ENCODE data around the gene RIPK3.
"Not testable (repeated sequence)": the region's sequence is repeated elsewhere in the genome, so short reads cannot be mapped to it uniquely, and the experiment has no call there.

RIPK3 gene

DNA sequence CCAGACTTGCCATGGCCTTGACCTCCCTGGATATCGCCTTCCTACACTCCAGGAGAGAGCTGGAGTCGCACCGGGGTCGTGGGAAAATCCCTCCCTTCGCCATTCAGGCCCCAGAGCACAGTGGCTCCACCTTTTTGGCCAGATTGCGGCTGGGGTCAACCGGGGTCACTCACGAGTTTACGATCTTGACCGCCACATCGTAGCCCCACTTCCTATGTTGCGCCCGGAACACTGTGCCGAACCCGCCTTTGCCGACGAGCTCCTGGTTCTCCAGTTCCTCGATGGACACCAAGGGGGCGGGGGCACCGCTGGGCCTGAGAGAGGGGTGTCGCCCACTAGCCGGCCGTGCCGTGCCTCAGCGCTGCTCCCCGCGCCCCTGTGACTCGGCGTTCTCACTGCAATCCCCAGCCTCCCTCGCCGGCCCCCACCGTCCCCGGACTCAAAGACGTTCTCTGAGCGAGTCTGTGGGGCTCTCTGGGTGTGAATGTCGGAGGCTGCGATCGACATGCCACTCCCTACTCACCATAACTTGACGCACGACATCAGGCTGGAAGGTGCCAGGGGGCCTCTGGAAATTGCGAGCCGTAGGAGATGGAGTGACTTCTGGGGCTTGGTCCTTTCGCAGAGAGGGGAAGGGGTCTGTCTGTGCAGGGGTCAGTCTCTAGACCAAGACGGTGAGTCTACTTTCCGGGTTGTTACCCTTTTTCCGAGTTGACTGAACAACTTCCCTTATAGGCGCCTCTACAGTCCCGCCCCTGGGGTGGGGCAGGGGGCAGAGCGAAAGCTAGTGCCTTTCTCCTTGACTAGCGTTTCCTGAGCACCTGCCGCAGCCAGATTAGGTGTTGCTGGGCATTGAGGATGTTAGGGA lies at the start of gene RIPK3:
Gene RIPK3 (minus strand): TSS at position 708 of the 868 bp plus-strand sequence. CDS start 165 bp downstream, at position 543.
- no peak within 1 kb of the TSS for H3K4me3 ChIP-seq (ENCODE audit: low read depth, low read length)
- TF ChIP-seq CTCF (IDR thresholded peaks at IDR 0.05; ENCODE audit: control insufficient read depth, extremely low read depth, insufficient read depth), result no peak
- no peak for DNase-seq (ENCODE audit: low read depth)

- H3K4me3 ChIP-seq (ENCODE audit: low read depth, low read length), result no peak overlapping the region
- no peak for DNase-seq (ENCODE audit: low read depth)
- TF ChIP-seq CTCF (IDR thresholded peaks at IDR 0.05; ENCODE audit: control insufficient read depth, extremely low read depth, insufficient read depth), result no peak
Measured at GRCh38 chr14:24389226-24389848, 49.5 kb upstream of the RIPK3 start.

DNA sequence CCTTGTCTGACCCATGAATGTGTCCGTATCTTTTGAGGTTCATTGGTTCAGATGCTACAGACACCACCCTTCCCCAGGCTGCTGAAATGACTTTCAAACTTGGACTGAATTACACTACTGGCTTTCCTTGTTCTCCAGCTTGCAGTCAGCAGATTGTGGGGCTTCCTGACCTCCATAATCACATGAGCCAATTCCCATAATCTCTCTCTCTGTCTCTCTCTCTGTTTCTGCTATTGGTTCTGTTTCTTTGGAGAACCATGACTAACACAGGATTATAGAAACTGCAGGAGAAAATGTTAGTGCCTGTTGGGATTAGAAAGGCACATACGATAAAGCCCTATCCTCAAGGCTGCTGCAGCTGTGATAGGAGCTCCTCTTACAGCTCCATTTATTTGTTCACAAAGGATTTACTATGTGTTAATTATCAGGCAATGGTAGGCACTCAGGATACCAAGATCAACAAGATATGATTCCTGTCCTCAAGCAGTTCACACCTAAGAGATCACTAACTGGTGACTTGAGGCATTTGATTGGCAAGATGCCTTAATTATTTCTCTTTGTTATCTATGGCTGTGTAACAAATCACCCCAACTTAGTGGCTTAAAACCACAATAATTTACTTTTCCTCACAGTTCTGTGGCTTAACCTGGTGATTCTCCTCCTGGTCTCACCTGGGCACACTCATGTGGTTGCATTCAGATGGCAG lies 48.8 kb upstream of the RIPK3 start:
- H3K4me3 ChIP-seq (ENCODE audit: low read depth, low read length), result no peak overlapping the region
- TF ChIP-seq CTCF (IDR thresholded peaks at IDR 0.05; ENCODE audit: control insufficient read depth, extremely low read depth, insufficient read depth), result no peak
- no peak for DNase-seq (ENCODE audit: low read depth)

DNA sequence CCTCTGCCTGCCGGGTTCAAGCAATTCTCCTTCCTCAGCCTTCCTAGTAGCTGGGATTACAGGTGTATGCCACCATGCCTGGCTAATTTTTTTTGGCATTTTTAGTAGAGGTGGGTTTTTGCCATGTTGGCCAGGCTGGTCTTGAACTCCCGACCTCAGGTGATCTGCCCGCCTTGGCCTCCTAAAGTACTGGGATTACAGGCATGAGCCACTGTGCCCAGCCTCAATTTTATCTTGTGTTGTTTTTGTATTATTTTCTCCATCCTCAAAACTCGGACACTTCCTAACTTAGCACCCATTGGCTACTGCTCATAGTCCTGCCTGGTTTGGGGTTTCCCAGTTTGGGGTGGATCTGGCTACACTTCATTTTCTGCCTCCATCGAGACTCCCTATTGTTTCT lies 47.8 kb upstream of the RIPK3 start:
- DNase-seq (ENCODE audit: low read depth); H3K4me3 ChIP-seq (ENCODE audit: low read depth, low read length): not testable (repeated sequence)

DNA sequence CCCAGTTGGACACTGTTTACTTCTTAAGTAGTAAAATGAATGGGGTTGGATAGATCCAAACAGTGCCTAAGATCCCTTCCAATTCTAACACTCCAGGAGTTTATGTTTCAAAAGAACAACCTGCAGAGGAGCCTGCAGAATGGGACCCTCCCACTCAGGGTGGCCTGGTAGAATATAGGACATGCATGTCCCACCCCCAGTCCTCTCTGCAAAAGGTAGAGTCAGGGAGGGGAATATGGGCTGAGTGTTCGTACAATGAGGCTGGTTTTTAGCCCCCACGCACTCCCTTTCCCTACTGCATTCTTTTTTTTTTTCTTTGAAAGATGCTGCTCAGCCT lies 47.2 kb upstream of the RIPK3 start:
- H3K4me3 ChIP-seq (ENCODE audit: low read depth, low read length), result no peak overlapping the region
- no peak for DNase-seq (ENCODE audit: low read depth)
- no peak for TF ChIP-seq CTCF (IDR thresholded peaks at IDR 0.05; ENCODE audit: control insufficient read depth, extremely low read depth, insufficient read depth)

GRCh38 chr14:24385524-24385923 lies 45.7 kb upstream of the RIPK3 start:
- DNase-seq (ENCODE audit: low read depth), result no peak
- H3K4me3 ChIP-seq (ENCODE audit: low read depth, low read length), result no peak overlapping the region
- no peak for TF ChIP-seq CTCF (IDR thresholded peaks at IDR 0.05; ENCODE audit: control insufficient read depth, extremely low read depth, insufficient read depth)

GRCh38 chr14:24384169-24384568 lies 44.4 kb upstream of the RIPK3 start:
- H3K4me3 ChIP-seq (ENCODE audit: low read depth, low read length), result no peak overlapping the region
- DNase-seq (ENCODE audit: low read depth), result no peak
- TF ChIP-seq CTCF (IDR thresholded peaks at IDR 0.05; ENCODE audit: control insufficient read depth, extremely low read depth, insufficient read depth), result no peak
